Glomerular endothelial cell (primary cell): Measurements from ENCODE around the gene ZNF440. TPM values are rescaled to one million over a fixed set of nuclear protein-coding genes. Genes with fewer than 3 reads are reported as not detected.

Experiments used
- DNase-seq: peaks from one replicate; pipeline ENCODE4 v3.0.0-alpha.2; 2011; ENCODE audit warnings: low read depth, low spot score; ENCODE audit errors: extremely low read depth
- total RNA-seq: library from RNA; depleted of rRNA; stranded (reverse); fragments of >200 nt; gene quantifications from 2 replicates; pipeline ENCODE4 v1.2.3, GENCODE V29; 2015

Gene ZNF440
- total RNA-seq, 1 donor from 2014 or later: 7.8 TPM

DNA sequence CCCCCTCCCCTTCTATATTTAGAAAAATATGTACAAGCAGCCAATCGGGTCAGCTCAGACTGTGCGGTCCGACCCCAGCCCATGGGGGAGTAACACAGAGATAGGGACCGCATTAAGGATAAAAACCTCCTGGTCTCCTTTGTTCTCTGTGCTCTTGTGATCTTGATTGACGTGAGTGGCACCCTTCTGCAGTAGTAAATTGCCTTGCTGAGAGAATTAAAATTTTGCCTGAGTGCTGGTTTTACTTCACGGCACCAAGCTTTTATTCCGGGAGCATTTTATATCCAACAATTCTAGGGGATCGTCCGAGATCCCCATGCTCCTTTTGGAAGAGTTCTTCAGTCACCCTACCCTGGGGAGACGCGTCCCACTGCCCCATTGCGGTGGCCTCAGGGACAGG lies 66.5 kb downstream of the ZNF440 start:
- DNase-seq: no peak

DNA sequence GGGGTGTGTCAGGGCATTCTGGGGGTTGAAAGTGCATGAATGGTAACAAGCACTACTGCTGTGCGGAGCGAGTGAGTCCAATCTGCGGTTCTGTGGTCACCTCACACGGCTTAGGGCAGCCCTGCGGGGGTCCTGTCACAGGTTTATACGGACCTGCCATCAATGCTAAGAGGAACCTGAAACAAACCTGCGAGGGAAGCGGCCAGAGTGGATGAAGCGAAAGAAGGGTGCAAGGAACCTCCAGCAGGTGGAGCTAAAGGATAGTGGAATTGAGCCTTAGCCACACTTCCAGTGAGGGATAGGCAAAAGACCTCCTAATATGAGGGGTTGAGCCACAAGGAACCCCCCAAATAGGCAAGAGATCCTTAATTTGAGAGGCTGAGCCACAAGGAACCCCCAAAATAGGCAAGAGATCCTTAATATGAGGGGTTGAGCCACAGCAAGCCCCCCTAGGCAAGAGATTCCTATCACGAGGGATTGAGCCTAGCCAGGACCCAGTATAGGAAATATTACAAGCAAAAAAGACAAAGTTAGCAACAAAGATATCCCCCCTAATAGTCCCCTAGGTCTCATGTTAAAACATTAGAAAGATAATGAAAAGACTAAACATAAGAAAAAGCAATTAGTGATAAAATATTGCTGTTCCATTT lies 67.2 kb downstream of the ZNF440 start:
- no peak for DNase-seq

DNA sequence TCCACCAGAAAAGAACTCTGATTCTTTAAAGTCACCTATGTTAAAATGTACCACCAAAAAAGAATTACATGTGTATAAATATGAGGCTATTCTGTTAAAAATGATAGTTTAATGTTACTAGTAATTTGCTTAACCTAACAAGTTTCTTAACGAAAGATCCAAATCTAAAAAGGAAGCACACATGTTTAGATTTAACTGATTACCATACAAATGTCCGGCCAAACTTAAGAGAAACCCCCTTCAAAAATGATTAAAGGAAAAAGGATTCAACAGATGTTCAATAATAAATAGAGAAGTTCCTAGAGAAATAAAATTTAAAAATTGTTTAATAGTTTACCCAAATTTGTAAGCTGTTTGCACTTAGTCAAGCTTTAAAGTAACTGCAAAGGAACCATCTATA lies 68.5 kb downstream of the ZNF440 start:
- DNase-seq: no peak

Other genes starting within 250 kb of the ZNF440 start
- gene ACP5, start 236.6 kb upstream of the ZNF440 start, total RNA-seq: 1.6 and 1.9 TPM in 2 replicates
- gene ZNF627, start 216.8 kb upstream of the ZNF440 start, total RNA-seq: 10.2 and 10.4 TPM in 2 replicates
- 3.4 and 5.9 TPM in 2 replicates for gene ZNF823, start 75.3 kb upstream of the ZNF440 start, total RNA-seq
- gene ZNF441, start 47.3 kb upstream of the ZNF440 start, total RNA-seq: 3.2 and 3.9 TPM in 2 replicates
- 1.2 and 3.1 TPM in 2 replicates for gene ZNF491, start 15.8 kb upstream of the ZNF440 start, total RNA-seq
- gene ZNF439, start 34.5 kb downstream of the ZNF440 start, total RNA-seq: 2.8 and 3.3 TPM in 2 replicates
- gene ZNF69, start 73.5 kb downstream of the ZNF440 start, total RNA-seq: 10.1 and 15.2 TPM in 2 replicates
- gene ZNF700, start 110.8 kb downstream of the ZNF440 start, total RNA-seq: 4.6 and 7.9 TPM in 2 replicates
- gene ZNF763, start 150.8 kb downstream of the ZNF440 start, total RNA-seq: 2.3 and 6.7 TPM in 2 replicates
- 2.4 and 5.5 TPM in 2 replicates for gene ZNF433, start 221.4 kb downstream of the ZNF440 start, total RNA-seq
- 0.64 TPM in 1 of 2 replicates, not detected in the other for gene ZNF878, start 238.7 kb downstream of the ZNF440 start, total RNA-seq